Esophagus muscularis mucosa (tissue), 4 donors: Measurements from ENCODE around the gene KRTAP29-1. TPM values are rescaled to one million over a fixed set of nuclear protein-coding genes. Genes with fewer than 3 reads are reported as not detected.
"Not testable (repeated sequence)": the region's sequence is repeated elsewhere in the genome, so short reads cannot be mapped to it uniquely, and the experiment has no call there.

Experiments
- DNase-seq: peaks from one replicate; pipeline ENCODE4 v3.0.0-alpha.2; 2017; ENCODE audit errors: extremely low spot score
- H3K27ac ChIP-seq, 4 donors: fragments of 200-600 bp; sonication (generic); replicated peaks in 1 of 4; 1 replicate in 3 of 4; 2 replicates in 1 of 4; pipeline ENCODE4 v1.5.1; 2016 to 2019; ENCODE audit warnings: mild to moderate bottlenecking in 1 of 4
- H3K27me3 ChIP-seq, 4 donors: fragments of 200-600 bp; sonication (generic); one replicate each; pipeline versions ENCODE4 v1.5.1 to v1.6.0; 2016 to 2019
- H3K36me3 ChIP-seq, 4 donors: fragments of 200-600 bp; sonication (generic); one replicate each; pipeline ENCODE4 v1.5.1; 2016 to 2019
- H3K4me1 ChIP-seq, 4 donors: fragments of 200-600 bp; sonication (generic); one replicate each; pipeline ENCODE4 v1.5.1; 2016 to 2019
- H3K4me3 ChIP-seq, 4 donors: fragments of 200-600 bp; sonication (generic); 1 replicate in 2 of 4; 2 replicates in 2 of 4; pipeline ENCODE4 v1.5.1; 2016 to 2019; ENCODE audit warnings: mild to moderate bottlenecking in 4 of 4, moderate library complexity in 1 of 4
- H3K9me3 ChIP-seq, 4 donors: fragments of 200-600 bp; sonication (generic); 1 replicate in 3 of 4; 2 replicates in 1 of 4; pipeline ENCODE4 v1.5.1; 2016 to 2019
- CTCF ChIP-seq, 3 experiments: fragments of 200-600 bp in 2 of 3; fragments of 450-650 bp in 1 of 3; sonication (generic) in 2 of 3; IDR thresholded peaks; one replicate each; pipeline ENCODE4 v1.5.1; 2017 to 2019; ENCODE audit warnings: antibody characterized with exemption in 3 of 3, mild to moderate bottlenecking in 2 of 3, moderate library complexity in 1 of 3
- EP300 ChIP-seq: sonication (generic); formaldehyde crosslinking; IDR thresholded peaks from one replicate; pipeline ENCODE4 v1.6.1; 2017; ENCODE audit warnings: antibody characterized with exemption
- POLR2A ChIP-seq: fragments of 450-650 bp; IDR thresholded peaks from one replicate; pipeline ENCODE4 v1.6.1; 2017; ENCODE audit warnings: antibody characterized with exemption, moderate library complexity, mild to moderate bottlenecking, low read depth
- POLR2AphosphoS5 ChIP-seq, 2 donors: sonication (generic); formaldehyde crosslinking; IDR thresholded peaks; one replicate each; pipeline ENCODE4 v1.6.1; 2017; ENCODE audit warnings: antibody characterized with exemption in 2 of 2
- WGBS: methylation state at CpG from one replicate; pipeline ENCODE4 v1.1.5; 2018; 5-methylcytosine and 5-hydroxymethylcytosine counted together
- intact Hi-C: fragments of 100-400 bp; cut with DNase I; formaldehyde crosslinking; loops from one replicate; pipeline ENCODE4 v1.15.1; 2023
- small RNA-seq, 3 donors: library from RNA; depleted of rRNA; stranded (forward); fragments of <200 nt; gene quantifications; one replicate each; pipeline ENCODE3, GENCODE V24; 2016
- total RNA-seq, 4 donors: library from RNA; depleted of rRNA; stranded (reverse); fragments of >200 nt; gene quantifications; one replicate each; pipeline versions ENCODE4 v1.1.0 to v1.2.1, GENCODE V29; 2016

The KRTAP29-1 gene
- total RNA-seq, 4 donors from 2014 or later = not detected

GRCh38 chr17:41256291-41256685 lies 46.4 kb downstream of the KRTAP29-1 start:
- intact Hi-C loops = no loop called here
- H3K27me3 ChIP-seq = peaks cover 0 to 6% (median 0%) of the 10 kb centered on the region in 4 donors
- no peak overlapping the region for H3K4me3 ChIP-seq
- no peak for TF ChIP-seq POLR2A
- TF ChIP-seq POLR2AphosphoS5 (IDR thresholded peaks at IDR 0.05) = no peak
- TF ChIP-seq EP300 = no peak
- TF ChIP-seq CTCF (IDR thresholded peaks at IDR 0.05) = no peak
- H3K27ac ChIP-seq = no peak overlapping the region
- WGBS = 96% methylated on average over 1 of the region's 1 CpG
- H3K9me3 ChIP-seq = no peaks in the 10 kb centered on the region
- no peaks in the 10 kb centered on the region for H3K36me3 ChIP-seq
- H3K4me1 ChIP-seq = no peaks in the 10 kb centered on the region
- DNase-seq = no peak

GRCh38 chr17:41255381-41256290 lies 47.0 kb downstream of the KRTAP29-1 start, which contains the start of gene KRTAP9-9:
TSS of gene KRTAP9-9 (plus strand) at chr17:41255384.
- H3K9me3 ChIP-seq, DNase-seq, H3K36me3 ChIP-seq, H3K4me1 ChIP-seq, H3K4me3 ChIP-seq, intact Hi-C loops, H3K27me3 ChIP-seq, H3K27ac ChIP-seq: not testable (repeated sequence)
- 88% methylated on average over 5 of the region's 5 CpGs for WGBS

GRCh38 chr17:41254861-41255260 lies 47.8 kb downstream of the KRTAP29-1 start:
- TF ChIP-seq POLR2AphosphoS5 (IDR thresholded peaks at IDR 0.05) (no peak), EP300 (no peak), POLR2A (no peak), CTCF (IDR thresholded peaks at IDR 0.05) (no peak)
- Histone ChIP-seq H3K4me3 (no peak overlapping the region), H3K9me3 (no peaks in the 10 kb centered on the region), H3K27me3 (peaks cover 0 to 6% (median 0%) of the 10 kb centered on the region in 4 donors), H3K4me1 (no peaks in the 10 kb centered on the region), H3K36me3 (no peaks in the 10 kb centered on the region), H3K27ac (no peak overlapping the region)
- DNase-seq = no peak
- 50% methylated on average over 1 of the region's 1 CpG for WGBS
- intact Hi-C loops = no loop called here

Small RNA genes within 50 kb of the gene (small RNA-seq; reads per million reads assigned to genes)
- gene KRTAP9-10P = 0 reads per million in 3 donors

Other genes with a start within 250 kb of the KRTAP29-1 start
- gene KRTAP2-2, start 247.6 kb downstream of the KRTAP29-1 start, total RNA-seq = not detected
- not detected for gene KRTAP2-3, start 242.7 kb downstream of the KRTAP29-1 start, total RNA-seq
- gene KRTAP2-4, start 237.0 kb downstream of the KRTAP29-1 start, total RNA-seq = not detected
- gene KRTAP4-7, start 218.7 kb downstream of the KRTAP29-1 start, total RNA-seq = not detected
- gene KRTAP4-8, start 204.7 kb downstream of the KRTAP29-1 start, total RNA-seq = not detected
- gene KRTAP4-16, start 200.6 kb downstream of the KRTAP29-1 start, total RNA-seq = not detected
- not detected for gene KRTAP4-9, start 197.5 kb downstream of the KRTAP29-1 start, total RNA-seq
- gene KRTAP4-11, start 184.5 kb downstream of the KRTAP29-1 start, total RNA-seq = not detected
- gene KRTAP4-12, start 178.7 kb downstream of the KRTAP29-1 start, total RNA-seq = not detected
- gene KRTAP4-6, start 162.3 kb downstream of the KRTAP29-1 start, total RNA-seq = not detected
- not detected for gene KRTAP4-5, start 153.0 kb downstream of the KRTAP29-1 start, total RNA-seq
- gene KRTAP4-4, start 142.1 kb downstream of the KRTAP29-1 start, total RNA-seq = not detected
- gene KRTAP4-3, start 134.6 kb downstream of the KRTAP29-1 start, total RNA-seq = not detected
- not detected for gene KRTAP4-2, start 124.6 kb downstream of the KRTAP29-1 start, total RNA-seq
- gene KRTAP4-1, start 117.9 kb downstream of the KRTAP29-1 start, total RNA-seq = not detected
- not detected for gene KRTAP9-1, start 113.0 kb downstream of the KRTAP29-1 start, total RNA-seq
- gene KRTAP9-2, start 76.2 kb downstream of the KRTAP29-1 start, total RNA-seq = not detected
- not detected for gene KRTAP9-3, start 70.4 kb downstream of the KRTAP29-1 start, total RNA-seq
- gene KRTAP9-8, start 64.9 kb downstream of the KRTAP29-1 start, total RNA-seq = not detected
- gene KRTAP9-4, start 53.2 kb downstream of the KRTAP29-1 start, total RNA-seq = not detected
- not detected for gene KRTAP9-9, start 47.5 kb downstream of the KRTAP29-1 start, total RNA-seq
- gene KRTAP9-6, start 37.5 kb downstream of the KRTAP29-1 start, total RNA-seq = not detected
- gene KRTAP9-7, start 27.2 kb downstream of the KRTAP29-1 start, total RNA-seq = not detected
- gene KRTAP16-1, start 6.5 kb upstream of the KRTAP29-1 start, total RNA-seq = not detected
- gene KRTAP17-1, start 12.9 kb upstream of the KRTAP29-1 start, total RNA-seq = not detected
- gene KRT33A, start 48.0 kb upstream of the KRTAP29-1 start, total RNA-seq = not detected
- gene KRT33B, start 67.0 kb upstream of the KRTAP29-1 start, total RNA-seq = not detected
- not detected for gene KRT34, start 79.5 kb upstream of the KRTAP29-1 start, total RNA-seq
- not detected for gene KRT31, start 94.8 kb upstream of the KRTAP29-1 start, total RNA-seq
- not detected for gene KRT37, start 121.7 kb upstream of the KRTAP29-1 start, total RNA-seq
- not detected for gene KRT38, start 138.1 kb upstream of the KRTAP29-1 start, total RNA-seq
- gene KRT32, start 164.5 kb upstream of the KRTAP29-1 start, total RNA-seq = not detected
- gene KRT35, start 178.3 kb upstream of the KRTAP29-1 start, total RNA-seq = not detected
- gene KRT36, start 187.1 kb upstream of the KRTAP29-1 start, total RNA-seq = not detected
- gene KRT13, start 202.8 kb upstream of the KRTAP29-1 start, total RNA-seq = 10 to 100 TPM in 1 of 4 donors, under 1 TPM in 2, not detected in 1; 0.39 to 23.3 (median 0.52) TPM
- 1 to 10 TPM in 1 of 4 donors, not detected in 3; 3.3 TPM for gene KRT15, start 216.0 kb upstream of the KRTAP29-1 start, total RNA-seq
- gene KRT19, start 225.5 kb upstream of the KRTAP29-1 start, total RNA-seq = 1 to 10 TPM; 2.1 to 5.7 (median 3.1) TPM